Neural crest cell (in vitro differentiated cells): ENCODE measurements around the gene FHIP1A. TPM values are rescaled to one million over a fixed set of nuclear protein-coding genes. Genes with fewer than 3 reads are reported as not detected.

Experiments
- DNase-seq: peaks from one replicate; pipeline ENCODE4 v3.0.0; 2021; ENCODE audit warnings: low read depth, mixed read lengths, low spot score
- H3K27ac Mint-ChIP-seq: one replicate; pipeline ENCODE4 v1.8.0; 2021; ENCODE audit warnings: mild to moderate bottlenecking, mixed read lengths; ENCODE audit not compliant: unreplicated experiment
- H3K27me3 Mint-ChIP-seq: 2 replicates; pipeline ENCODE4 v1.8.0; 2021; ENCODE audit warnings: low read depth, mild to moderate bottlenecking, mixed read lengths
- H3K36me3 Mint-ChIP-seq: 2 replicates; pipeline ENCODE4 v1.8.0; 2021; ENCODE audit warnings: low read depth, mild to moderate bottlenecking, mixed read lengths
- H3K4me1 Mint-ChIP-seq: 2 replicates; pipeline ENCODE4 v1.8.0; 2021; ENCODE audit warnings: mixed read lengths
- H3K4me3 Mint-ChIP-seq: one replicate; pipeline ENCODE4 v1.8.0; 2021; ENCODE audit warnings: mild to moderate bottlenecking, mixed read lengths
- H3K9me3 Mint-ChIP-seq: 2 replicates; pipeline ENCODE4 v1.8.0; 2021; ENCODE audit warnings: mixed read lengths
- total RNA-seq: library from RNA; stranded (reverse); gene quantifications from 2 replicates; pipeline ENCODE4 v1.2.1, GENCODE V29; 2021
- TF ChIP-seq, protein P1 (sequence below): fragments of 200-600 bp; sonication (generic); conservative IDR thresholded peaks from 2 replicates; pipeline ENCODE4 v1.5.0; 2021; ENCODE audit warnings: antibody characterized with exemption, mild to moderate bottlenecking

Gene FHIP1A
- total RNA-seq, 1 donor from 2014 or later, result not detected

DNA sequence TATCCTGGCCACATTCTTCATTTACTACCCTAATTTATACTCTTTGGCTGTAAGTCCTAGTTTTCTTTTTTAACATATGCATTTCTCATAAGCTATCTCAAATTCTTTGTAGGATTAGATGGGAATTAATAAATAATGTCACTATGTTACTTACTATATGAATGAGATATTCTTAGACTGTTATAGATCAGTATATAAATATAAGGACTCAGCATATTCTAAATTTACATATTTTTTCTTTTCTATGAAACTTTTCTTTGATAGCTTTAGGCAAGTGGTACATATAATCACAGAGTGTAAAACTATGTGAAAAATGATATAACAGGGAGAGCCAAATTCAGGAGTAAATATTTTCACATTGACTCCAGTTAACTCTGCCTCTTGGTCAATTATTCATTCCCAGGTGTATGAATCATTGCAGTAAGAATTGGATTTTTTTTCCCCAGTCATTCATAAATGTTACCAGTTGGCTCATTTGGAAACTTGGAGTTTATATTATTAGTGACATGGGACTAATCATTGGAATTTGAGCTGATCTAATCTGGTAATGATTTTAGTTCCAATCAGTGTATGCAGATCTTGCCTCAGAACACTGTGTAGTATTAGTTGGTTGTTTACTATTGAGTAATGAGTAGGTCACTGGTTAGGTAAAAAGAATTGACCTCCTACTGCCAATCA is 25.3 kb downstream of the FHIP1A start:
- H3K4me1 Mint-ChIP-seq, result no peaks in the 10 kb centered on the region
- DNase-seq, result no peak
- no peaks in the 10 kb centered on the region for H3K9me3 Mint-ChIP-seq
- TF ChIP-seq, protein P1, sequence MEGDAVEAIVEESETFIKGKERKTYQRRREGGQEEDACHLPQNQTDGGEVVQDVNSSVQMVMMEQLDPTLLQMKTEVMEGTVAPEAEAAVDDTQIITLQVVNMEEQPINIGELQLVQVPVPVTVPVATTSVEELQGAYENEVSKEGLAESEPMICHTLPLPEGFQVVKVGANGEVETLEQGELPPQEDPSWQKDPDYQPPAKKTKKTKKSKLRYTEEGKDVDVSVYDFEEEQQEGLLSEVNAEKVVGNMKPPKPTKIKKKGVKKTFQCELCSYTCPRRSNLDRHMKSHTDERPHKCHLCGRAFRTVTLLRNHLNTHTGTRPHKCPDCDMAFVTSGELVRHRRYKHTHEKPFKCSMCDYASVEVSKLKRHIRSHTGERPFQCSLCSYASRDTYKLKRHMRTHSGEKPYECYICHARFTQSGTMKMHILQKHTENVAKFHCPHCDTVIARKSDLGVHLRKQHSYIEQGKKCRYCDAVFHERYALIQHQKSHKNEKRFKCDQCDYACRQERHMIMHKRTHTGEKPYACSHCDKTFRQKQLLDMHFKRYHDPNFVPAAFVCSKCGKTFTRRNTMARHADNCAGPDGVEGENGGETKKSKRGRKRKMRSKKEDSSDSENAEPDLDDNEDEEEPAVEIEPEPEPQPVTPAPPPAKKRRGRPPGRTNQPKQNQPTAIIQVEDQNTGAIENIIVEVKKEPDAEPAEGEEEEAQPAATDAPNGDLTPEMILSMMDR, result no peak
- H3K27ac Mint-ChIP-seq, result no peak overlapping the region
- no peak overlapping the region for H3K4me3 Mint-ChIP-seq
- H3K36me3 Mint-ChIP-seq, result no peaks in the 10 kb centered on the region
- no peaks in the 10 kb centered on the region for H3K27me3 Mint-ChIP-seq

DNA sequence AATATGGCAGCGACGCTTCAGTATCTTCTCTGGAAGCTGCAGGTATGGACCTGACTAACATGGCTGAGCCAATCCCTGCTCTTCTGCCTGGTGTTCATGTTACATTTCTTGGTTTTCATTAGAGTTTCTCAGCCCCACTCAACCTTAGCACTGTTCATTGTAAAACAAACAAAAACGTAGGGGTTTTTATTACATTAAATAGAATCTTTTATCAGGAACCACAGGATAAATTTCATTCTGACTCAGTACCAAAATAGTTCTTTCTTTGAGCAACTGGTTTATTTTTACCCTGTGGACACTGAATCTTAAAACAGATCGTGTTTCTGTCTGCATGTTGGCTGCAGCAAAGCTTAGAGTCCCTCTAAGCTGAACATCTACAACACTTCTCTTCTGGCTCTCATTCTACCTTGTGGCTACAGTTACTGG is 27.1 kb downstream of the FHIP1A start:
- TF ChIP-seq, protein P1, result no peak
- DNase-seq, result no peak
- no peaks in the 10 kb centered on the region for H3K4me1 Mint-ChIP-seq
- no peaks in the 10 kb centered on the region for H3K36me3 Mint-ChIP-seq
- no peak overlapping the region for H3K4me3 Mint-ChIP-seq
- no peak overlapping the region for H3K27ac Mint-ChIP-seq
- no peaks in the 10 kb centered on the region for H3K27me3 Mint-ChIP-seq
- H3K9me3 Mint-ChIP-seq, result no peaks in the 10 kb centered on the region

DNA sequence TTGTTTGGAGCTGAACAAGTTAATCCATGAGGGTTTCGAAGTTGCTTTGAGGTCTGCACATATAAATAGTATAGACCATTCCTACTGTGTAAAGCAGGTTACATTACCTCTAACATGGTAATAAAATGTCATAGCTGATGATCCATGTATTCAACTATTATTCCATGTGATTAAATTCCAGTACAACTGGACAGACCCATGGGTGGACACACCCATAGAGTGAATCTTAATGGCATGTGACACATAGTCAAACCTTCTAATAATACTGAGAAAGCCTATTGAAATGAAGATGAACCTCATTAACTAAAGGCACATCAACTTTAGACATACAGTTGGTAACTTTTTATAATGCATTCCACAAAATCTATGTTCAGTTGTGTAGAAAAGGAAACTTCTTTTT is 28.5 kb downstream of the FHIP1A start:
- H3K9me3 Mint-ChIP-seq, result no peaks in the 10 kb centered on the region
- H3K27ac Mint-ChIP-seq, result no peak overlapping the region
- TF ChIP-seq, protein P1, result no peak
- no peaks in the 10 kb centered on the region for H3K27me3 Mint-ChIP-seq
- H3K36me3 Mint-ChIP-seq, result no peaks in the 10 kb centered on the region
- H3K4me3 Mint-ChIP-seq, result no peak overlapping the region
- no peaks in the 10 kb centered on the region for H3K4me1 Mint-ChIP-seq
- DNase-seq, result no peak

DNA sequence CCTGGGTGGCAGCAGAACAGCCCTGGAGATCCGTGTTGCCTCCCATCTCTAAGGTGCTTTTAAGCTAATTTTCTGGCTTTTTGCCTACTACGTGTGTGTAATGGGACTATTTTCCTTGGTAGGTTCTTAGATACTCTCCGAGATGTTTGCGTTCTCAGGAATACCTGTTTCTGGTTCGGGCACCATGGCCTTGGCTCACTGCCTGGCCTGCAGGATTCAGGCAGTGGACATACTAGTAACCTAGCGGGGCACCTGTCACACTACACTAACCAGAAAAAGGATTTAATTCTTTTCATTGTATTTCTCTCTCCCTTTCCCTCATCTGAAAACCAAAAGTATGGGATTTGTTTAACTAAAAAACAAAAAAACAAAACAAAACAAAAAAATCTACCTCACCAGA is 29.2 kb downstream of the FHIP1A start:
- no peaks in the 10 kb centered on the region for H3K36me3 Mint-ChIP-seq
- H3K4me1 Mint-ChIP-seq, result peaks cover under 1% of the 10 kb centered on the region
- TF ChIP-seq, protein P1, result no peak
- no peak overlapping the region for H3K4me3 Mint-ChIP-seq
- H3K27ac Mint-ChIP-seq, result no peak overlapping the region
- no peaks in the 10 kb centered on the region for H3K27me3 Mint-ChIP-seq
- no peak for DNase-seq
- no peaks in the 10 kb centered on the region for H3K9me3 Mint-ChIP-seq

DNA sequence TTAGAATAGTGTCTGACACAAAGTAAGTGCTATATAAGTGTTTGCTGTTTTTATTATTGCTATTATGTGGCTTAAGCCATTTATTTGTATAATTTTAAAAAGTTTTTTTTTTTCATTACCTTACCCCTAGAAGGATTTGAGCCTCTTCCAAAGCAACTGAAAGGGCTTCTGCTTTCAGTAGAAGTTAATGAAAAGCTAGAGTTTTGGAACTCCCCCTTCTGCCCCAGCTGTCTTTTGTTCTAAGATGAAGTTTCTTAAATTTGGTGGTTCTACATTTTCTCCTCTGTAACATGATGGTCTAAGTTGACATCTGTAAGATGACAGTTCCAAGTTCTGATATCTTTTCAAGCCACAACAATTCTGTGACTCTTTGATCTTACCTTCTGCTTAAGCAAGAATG is 30.3 kb downstream of the FHIP1A start:
- TF ChIP-seq, protein P1, result no peak
- DNase-seq, result no peak
- H3K36me3 Mint-ChIP-seq, result no peaks in the 10 kb centered on the region
- H3K9me3 Mint-ChIP-seq, result no peaks in the 10 kb centered on the region
- no peaks in the 10 kb centered on the region for H3K27me3 Mint-ChIP-seq
- H3K4me1 Mint-ChIP-seq, result peaks cover 10% of the 10 kb centered on the region
- H3K27ac Mint-ChIP-seq, result no peak overlapping the region
- no peak overlapping the region for H3K4me3 Mint-ChIP-seq
